ENCODE results near the gene NRXN3. TPM values are rescaled to one million over a fixed set of nuclear protein-coding genes. Genes with fewer than 3 reads are reported as not detected.
A peak's percentile ranks its signal among the peaks of the same experiment; 100 is the strongest.

NRXN3 gene
- polyA plus RNA-seq, 3 donors: 6.4 to 7.9 (median 6.9) TPM

- no peak for DNase-seq (ENCODE audit: extremely low read depth in 1 of 11, low read depth in 9 of 11, low spot score in 4 of 11)
Measured at GRCh38 chr14:78227248-78228077, 57.3 kb downstream of the NRXN3 start.

- DNase-seq (ENCODE audit: extremely low read depth in 1 of 11, low read depth in 9 of 11, low spot score in 4 of 11): no peak
Measured at GRCh38 chr14:78228702-78229327, 58.6 kb downstream of the NRXN3 start.

GRCh38 chr14:78232231-78233000, 62.2 kb downstream of the NRXN3 start:
- DNase-seq (ENCODE audit: extremely low read depth in 1 of 11, low read depth in 9 of 11, low spot score in 4 of 11): no peak

GRCh38 chr14:78238141-78238540, 68.0 kb downstream of the NRXN3 start:
- DNase-seq (ENCODE audit: extremely low read depth in 1 of 11, low read depth in 9 of 11, low spot score in 4 of 11): no peak

- DNase-seq (ENCODE audit: extremely low read depth in 1 of 11, low read depth in 9 of 11, low spot score in 4 of 11): no peak
Measured at GRCh38 chr14:78240567-78240966, 70.4 kb downstream of the NRXN3 start.

- DNase-seq (ENCODE audit: extremely low read depth in 1 of 11, low read depth in 9 of 11, low spot score in 4 of 11): no peak
Measured at GRCh38 chr14:78242086-78242485, 71.9 kb downstream of the NRXN3 start.

- no peak for DNase-seq (ENCODE audit: extremely low read depth in 1 of 11, low read depth in 9 of 11, low spot score in 4 of 11)
Measured at GRCh38 chr14:78243187-78243586, 73.0 kb downstream of the NRXN3 start.

- DNase-seq (ENCODE audit: extremely low read depth in 1 of 11, low read depth in 9 of 11, low spot score in 4 of 11): no peak
Measured at GRCh38 chr14:78245238-78245637, 75.1 kb downstream of the NRXN3 start.

GRCh38 chr14:78248501-78249090, 78.4 kb downstream of the NRXN3 start:
- DNase-seq (ENCODE audit: extremely low read depth in 1 of 11, low read depth in 9 of 11, low spot score in 4 of 11): peak in 1 of 11 donors; percentile 12

GRCh38 chr14:78251308-78251707, 81.1 kb downstream of the NRXN3 start:
- DNase-seq (ENCODE audit: extremely low read depth in 1 of 11, low read depth in 9 of 11, low spot score in 4 of 11): no peak

GRCh38 chr14:78253986-78254385, 83.8 kb downstream of the NRXN3 start:
- no peak for DNase-seq (ENCODE audit: extremely low read depth in 1 of 11, low read depth in 9 of 11, low spot score in 4 of 11)

GRCh38 chr14:78254911-78255461, 84.8 kb downstream of the NRXN3 start:
- DNase-seq (ENCODE audit: extremely low read depth in 1 of 11, low read depth in 9 of 11, low spot score in 4 of 11): no peak

GRCh38 chr14:78259831-78260230, 89.7 kb downstream of the NRXN3 start:
- DNase-seq (ENCODE audit: extremely low read depth in 1 of 11, low read depth in 9 of 11, low spot score in 4 of 11): no peak

- no peak for DNase-seq (ENCODE audit: extremely low read depth in 1 of 11, low read depth in 9 of 11, low spot score in 4 of 11)
Measured at GRCh38 chr14:78278464-78279250, 108.5 kb downstream of the NRXN3 start.

- DNase-seq (ENCODE audit: extremely low read depth in 1 of 11, low read depth in 9 of 11, low spot score in 4 of 11): no peak
Measured at GRCh38 chr14:78282437-78282836, 112.3 kb downstream of the NRXN3 start.

GRCh38 chr14:78286210-78286609, 116.0 kb downstream of the NRXN3 start:
- no peak for DNase-seq (ENCODE audit: extremely low read depth in 1 of 11, low read depth in 9 of 11, low spot score in 4 of 11)

GRCh38 chr14:78292003-78292402, 121.8 kb downstream of the NRXN3 start:
- DNase-seq (ENCODE audit: extremely low read depth in 1 of 11, low read depth in 9 of 11, low spot score in 4 of 11): no peak

- DNase-seq (ENCODE audit: extremely low read depth in 1 of 11, low read depth in 9 of 11, low spot score in 4 of 11): no peak
Measured at GRCh38 chr14:78297858-78298257, 127.7 kb downstream of the NRXN3 start.
